ENCODE data around the gene ALK.

ALK gene

GRCh38 chr2:29916571-29916970 lies 4.8 kb downstream of the ALK start:
- no peak for TF ChIP-seq FOXP2 (optimal IDR thresholded peaks at IDR 0.05; ENCODE audit: borderline replicate concordance, extremely low read depth, extremely low read length, insufficient read depth)
- no peak for TF ChIP-seq REST (IDR thresholded peaks at IDR 0.05; ENCODE audit: insufficient read depth in 1 of 2, low read depth in 2 of 2, low read length in 2 of 2)
- no peak for TF ChIP-seq SIN3A (IDR thresholded peaks at IDR 0.05; ENCODE audit: borderline replicate concordance, insufficient read depth, low read length)
- no peak for TF ChIP-seq POLR2AphosphoS5 (IDR thresholded peaks at IDR 0.05; ENCODE audit: low read depth, low read length)
- no peak for TF ChIP-seq TAF1 (IDR thresholded peaks at IDR 0.05; ENCODE audit: borderline replicate concordance, insufficient read depth, low read length)

DNA sequence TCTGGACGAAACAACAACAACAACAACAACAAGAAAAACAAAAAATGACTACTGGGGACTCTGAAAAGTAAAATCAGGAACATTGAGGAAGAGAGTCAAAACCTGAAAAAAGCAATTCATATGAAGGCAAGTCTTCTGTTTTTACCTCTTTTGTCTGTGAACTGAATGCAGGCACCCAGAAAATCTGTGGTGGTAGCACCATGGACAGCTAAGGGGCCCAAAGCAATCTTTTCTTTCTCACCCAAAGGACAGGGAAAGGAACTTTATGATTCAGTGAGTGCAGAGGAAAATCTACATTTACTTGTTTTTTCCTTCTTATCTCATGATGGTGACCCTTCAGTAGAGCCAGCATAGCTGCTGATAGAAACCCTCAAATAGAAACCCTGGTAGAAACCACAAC lies 10.4 kb downstream of the ALK start:
- TF ChIP-seq TAF1 (IDR thresholded peaks at IDR 0.05; ENCODE audit: borderline replicate concordance, insufficient read depth, low read length) (no peak), FOXP2 (optimal IDR thresholded peaks at IDR 0.05; ENCODE audit: borderline replicate concordance, extremely low read depth, extremely low read length, insufficient read depth) (no peak), SIN3A (IDR thresholded peaks at IDR 0.05; ENCODE audit: borderline replicate concordance, insufficient read depth, low read length) (no peak), POLR2AphosphoS5 (IDR thresholded peaks at IDR 0.05; ENCODE audit: low read depth, low read length) (no peak), REST (IDR thresholded peaks at IDR 0.05; ENCODE audit: insufficient read depth in 1 of 2, low read depth in 2 of 2, low read length in 2 of 2) (peak; percentile 32 to 82; a peak in 2 of 4 replicates)

DNA sequence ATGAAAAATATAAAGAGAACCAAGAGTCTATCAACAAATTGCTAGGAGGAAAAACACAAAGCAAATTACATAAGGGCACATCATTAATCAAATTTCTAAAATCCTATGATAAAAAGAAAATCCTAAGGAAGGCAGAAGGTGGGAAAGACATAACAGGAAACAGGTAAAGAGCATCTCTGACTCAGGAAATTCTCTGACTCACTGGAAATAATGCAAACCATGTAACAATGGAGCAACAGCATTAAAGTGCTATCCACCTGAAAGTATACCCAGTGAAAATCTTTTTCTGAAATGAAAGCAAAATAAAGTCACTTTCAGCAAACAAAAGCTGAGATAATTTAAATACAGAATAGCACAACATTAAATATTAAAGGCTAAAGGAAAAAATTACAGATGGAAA lies 10.9 kb downstream of the ALK start:
- TF ChIP-seq TAF1 (IDR thresholded peaks at IDR 0.05; ENCODE audit: borderline replicate concordance, insufficient read depth, low read length) (no peak), SIN3A (IDR thresholded peaks at IDR 0.05; ENCODE audit: borderline replicate concordance, insufficient read depth, low read length) (no peak), FOXP2 (optimal IDR thresholded peaks at IDR 0.05; ENCODE audit: borderline replicate concordance, extremely low read depth, extremely low read length, insufficient read depth) (no peak), POLR2AphosphoS5 (IDR thresholded peaks at IDR 0.05; ENCODE audit: low read depth, low read length) (no peak), REST (IDR thresholded peaks at IDR 0.05; ENCODE audit: insufficient read depth in 1 of 2, low read depth in 2 of 2, low read length in 2 of 2) (no peak)

- TF ChIP-seq SIN3A (IDR thresholded peaks at IDR 0.05; ENCODE audit: borderline replicate concordance, insufficient read depth, low read length) = no peak
- TF ChIP-seq FOXP2 (optimal IDR thresholded peaks at IDR 0.05; ENCODE audit: borderline replicate concordance, extremely low read depth, extremely low read length, insufficient read depth) = no peak
- TF ChIP-seq REST (IDR thresholded peaks at IDR 0.05; ENCODE audit: insufficient read depth in 1 of 2, low read depth in 2 of 2, low read length in 2 of 2) = peak; percentile 45 to 88; a peak in 2 of 4 replicates
Measured at GRCh38 chr2:29902356-29902755, 19.0 kb downstream of the ALK start.
